Measurements from ENCODE around the gene PCDHA1.

PCDHA1 gene

GRCh38 chr5:140964356-140964755 is 178.4 kb downstream of the PCDHA1 start:
- Histone ChIP-seq H3K36me3 (replicated peaks) (no peaks in the 10 kb centered on the region), H3K4me3 (ENCODE audit: low read depth, low read length) (no peak overlapping the region), H3K27ac (no peak overlapping the region), H3K27me3 (replicated peaks) (peaks cover 3% of the 10 kb centered on the region)
- no peak for TF ChIP-seq CTCF (IDR thresholded peaks at IDR 0.05; ENCODE audit: low read depth, low read length, missing control alignments)
- DNase-seq, result no peak
- in situ Hi-C loops (cut with HindIII; ENCODE audit: low pct_ligation_motif_present, low sequenced_read_pairs), result no loop called here

GRCh38 chr5:140965905-140966292 is 180.0 kb downstream of the PCDHA1 start:
- no peak for DNase-seq
- peaks cover 3% of the 10 kb centered on the region for H3K27me3 ChIP-seq (replicated peaks)
- H3K36me3 ChIP-seq (replicated peaks), result no peaks in the 10 kb centered on the region
- H3K27ac ChIP-seq, result no peak overlapping the region
- in situ Hi-C loops (cut with HindIII; ENCODE audit: low pct_ligation_motif_present, low sequenced_read_pairs), result no loop called here
- TF ChIP-seq CTCF (IDR thresholded peaks at IDR 0.05; ENCODE audit: low read depth, low read length, missing control alignments), result no peak
- peak overlapping the region; percentile 24 for H3K4me3 ChIP-seq (ENCODE audit: low read depth, low read length)

- TF ChIP-seq CTCF (IDR thresholded peaks at IDR 0.05; ENCODE audit: low read depth, low read length, missing control alignments), result no peak
- H3K36me3 ChIP-seq (replicated peaks), result no peaks in the 10 kb centered on the region
- H3K4me3 ChIP-seq (ENCODE audit: low read depth, low read length), result peak within 1 kb of the TSS; percentile 24
- no peak within 1 kb of the TSS for H3K27ac ChIP-seq
- in situ Hi-C loops (cut with HindIII; ENCODE audit: low pct_ligation_motif_present, low sequenced_read_pairs), result no loop called here
- DNase-seq, result no peak
- H3K27me3 ChIP-seq (replicated peaks), result peaks cover 3% of the 10 kb centered on the region
Observed at GRCh38 chr5:140966293-140967225, 180.6 kb downstream of the PCDHA1 start, which contains the start of gene PCDHAC2. Gene PCDHAC2, plus strand, starts transcription at chr5:140966476. Its CDS starts 291 bp downstream, at chr5:140966767.

GRCh38 chr5:140967226-140967893 is 181.4 kb downstream of the PCDHA1 start:
- in situ Hi-C loops (cut with HindIII; ENCODE audit: low pct_ligation_motif_present, low sequenced_read_pairs), result no loop called here
- Histone ChIP-seq H3K27ac (no peak overlapping the region), H3K4me3 (ENCODE audit: low read depth, low read length) (no peak overlapping the region), H3K27me3 (replicated peaks) (peaks cover 3% of the 10 kb centered on the region), H3K36me3 (replicated peaks) (no peaks in the 10 kb centered on the region)
- no peak for DNase-seq
- TF ChIP-seq CTCF (IDR thresholded peaks at IDR 0.05; ENCODE audit: low read depth, low read length, missing control alignments), result no peak

GRCh38 chr5:140969880-140970279 is 183.9 kb downstream of the PCDHA1 start:
- Histone ChIP-seq H3K4me3 (ENCODE audit: low read depth, low read length) (no peak overlapping the region), H3K27ac (no peak overlapping the region), H3K36me3 (replicated peaks) (no peaks in the 10 kb centered on the region), H3K27me3 (replicated peaks) (peaks cover 3% of the 10 kb centered on the region)
- in situ Hi-C loops (cut with HindIII; ENCODE audit: low pct_ligation_motif_present, low sequenced_read_pairs), result no loop called here
- DNase-seq, result no peak
- TF ChIP-seq CTCF (IDR thresholded peaks at IDR 0.05; ENCODE audit: low read depth, low read length, missing control alignments), result no peak
